DOHH2 (cell line): Measurements from ENCODE around the gene TSEN2.

ENCODE experiments used
- CTCF ChIP-seq: fragments of 200-600 bp; sonication (generic); IDR thresholded peaks from one replicate; pipeline ENCODE4 v1.5.1; 2014; ENCODE audit warnings: antibody characterized with exemption, mild to moderate bottlenecking, low read depth, low read length; ENCODE audit not compliant: poor library complexity, severe bottlenecking
- EZH2phosphoT487 ChIP-seq: fragments of 200-600 bp; sonication (generic); IDR thresholded peaks from 2 replicates; pipeline ENCODE4 v1.6.1; 2017; ENCODE audit warnings: borderline replicate concordance, mild to moderate bottlenecking, antibody characterized with exemption, low read length, moderate library complexity, mixed read lengths

DNA sequence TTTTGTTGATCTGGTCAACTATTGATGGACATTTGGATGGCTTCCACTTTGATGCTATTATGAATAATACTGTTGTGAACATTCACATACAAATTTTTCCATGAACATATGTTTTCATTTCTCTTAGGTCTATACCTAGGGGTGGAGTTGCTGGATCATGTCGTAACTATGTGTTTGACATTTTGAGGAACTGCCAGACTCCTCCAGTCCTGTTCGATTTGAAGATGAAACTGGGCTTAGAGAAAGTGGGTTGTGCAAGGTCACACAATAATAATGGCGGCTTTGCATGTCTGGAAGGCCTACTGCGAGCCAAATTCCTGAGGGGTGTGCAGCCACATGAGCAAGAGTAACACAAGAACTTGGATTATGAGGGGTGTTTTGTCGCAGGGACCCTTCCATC, 2.6 kb downstream of the TSEN2 start:
- TF ChIP-seq CTCF: no peak
- no peak for TF ChIP-seq EZH2phosphoT487
